Hepatocyte (in vitro differentiated cells): Measurements from ENCODE around the gene ABCC10. TPM values are rescaled to one million over a fixed set of nuclear protein-coding genes. Genes with fewer than 3 reads are reported as not detected.

Experiments used
- DNase-seq: peaks from one replicate; pipeline ENCODE4 v3.0.0-alpha.2; 2016; ENCODE audit warnings: low spot score
- H2AFZ ChIP-seq: fragments of 200-600 bp; sonication (generic); 2 replicates; pipeline ENCODE4 v1.6.0; 2016; ENCODE audit warnings: antibody characterized with exemption, mild to moderate bottlenecking
- H3K27ac ChIP-seq: fragments of 200-600 bp; sonication (generic); 2 replicates; pipeline ENCODE4 v1.5.1; 2016; ENCODE audit warnings: mild to moderate bottlenecking
- H3K27me3 ChIP-seq: fragments of 200-600 bp; sonication (generic); 2 replicates; pipeline ENCODE4 v1.6.1; 2016
- H3K36me3 ChIP-seq: fragments of 200-600 bp; sonication (generic); replicated peaks from 2 replicates; pipeline ENCODE4 v1.5.1; 2016; ENCODE audit warnings: low read depth; ENCODE audit not compliant: insufficient read depth
- H3K4me1 ChIP-seq: fragments of 200-600 bp; sonication (generic); 2 replicates; pipeline ENCODE4 v1.5.1; 2016; ENCODE audit warnings: mild to moderate bottlenecking, moderate library complexity; ENCODE audit not compliant: insufficient read depth
- H3K4me2 ChIP-seq: fragments of 200-600 bp; sonication (generic); 2 replicates; pipeline ENCODE4 v1.6.0; 2016
- H3K4me3 ChIP-seq: fragments of 200-600 bp; sonication (generic); 2 replicates; pipeline ENCODE4 v1.5.1; 2016; ENCODE audit warnings: mild to moderate bottlenecking
- H3K79me2 ChIP-seq: fragments of 200-600 bp; sonication (generic); 2 replicates; pipeline ENCODE4 v1.6.0; 2017; ENCODE audit warnings: mild to moderate bottlenecking
- H3K9me2 ChIP-seq: fragments of 200-600 bp; sonication (generic); replicated peaks from 2 replicates; pipeline ENCODE4 v1.6.0; 2017; ENCODE audit warnings: mild to moderate bottlenecking; ENCODE audit not compliant: insufficient read depth
- H3K9me3 ChIP-seq: fragments of 200-600 bp; sonication (generic); 2 replicates; pipeline ENCODE4 v1.5.1; 2016; ENCODE audit warnings: low read depth, mild to moderate bottlenecking
- H4K20me1 ChIP-seq: fragments of 200-600 bp; sonication (generic); 2 replicates; pipeline ENCODE4 v1.6.0; 2016; ENCODE audit warnings: mild to moderate bottlenecking; ENCODE audit not compliant: insufficient read depth, poor library complexity, severe bottlenecking
- CTCF ChIP-seq: fragments of 200-600 bp; sonication (generic); IDR thresholded peaks from 2 replicates; pipeline ENCODE4 v1.5.1; 2016; ENCODE audit warnings: antibody characterized with exemption, mild to moderate bottlenecking; ENCODE audit not compliant: poor library complexity
- EZH2 ChIP-seq: fragments of 200-600 bp; sonication (generic); IDR thresholded peaks from 2 replicates; pipeline ENCODE4 v1.6.1; 2016; ENCODE audit warnings: antibody characterized with exemption, mild to moderate bottlenecking, borderline replicate concordance
- EZH2phosphoT487 ChIP-seq: fragments of 200-600 bp; sonication (generic); IDR thresholded peaks from one replicate; pipeline ENCODE4 v1.6.1; 2018; ENCODE audit warnings: antibody characterized with exemption, mild to moderate bottlenecking, low read depth, moderate library complexity; ENCODE audit not compliant: unreplicated experiment, severe bottlenecking
- WGBS: methylation state at CpG from one replicate; pipeline ENCODE4 v1.1.6; 2016; ENCODE audit warnings: low lambda C conversion rate; ENCODE audit errors: missing lambda C conversion rate; 5-methylcytosine and 5-hydroxymethylcytosine counted together
- polyA plus RNA-seq: library from polyadenylated mRNA; unstranded; fragments of >200 nt; fragmentation: Nextera tagmentation; extraction: Ambion mirVana; gene quantifications from 2 replicates; pipeline ENCODE4 v1.2.1, GENCODE V29; 2016
- total RNA-seq: library from RNA; depleted of rRNA; stranded (reverse); fragments of >200 nt; gene quantifications from 2 replicates; pipeline ENCODE4 v1.2.3, GENCODE V29; 2014

ABCC10 gene
- total and polyA plus RNA-seq, 2 experiments from 2014 or later: 16.7 to 33.3 TPM

- WGBS: 89% methylated on average over 3 of the region's 3 CpGs
Measured at GRCh38 chr6:43428874-43429273, 1.5 kb downstream of the ABCC10 start.

GRCh38 chr6:43432009-43432945, 4.9 kb downstream of the ABCC10 start:
- Histone ChIP-seq H2AFZ (no peak overlapping the region), H3K9me2 (no peaks in the 10 kb centered on the region), H3K4me1 (peaks cover 34% of the 10 kb centered on the region), H3K9me3 (no peaks in the 10 kb centered on the region), H3K27ac (no peak overlapping the region), H4K20me1 (no peaks in the 10 kb centered on the region), H3K27me3 (no peaks in the 10 kb centered on the region), H3K4me3 (no peak overlapping the region), H3K4me2 (no peak overlapping the region), H3K79me2 (peaks cover 31% of the 10 kb centered on the region), H3K36me3 (no peaks in the 10 kb centered on the region)
- TF ChIP-seq EZH2 (no peak), EZH2phosphoT487 (no peak), CTCF (no peak)
- WGBS: 95% methylated on average over 19 of the region's 19 CpGs
- no peak for DNase-seq

More at GRCh38 chr6:43428874-43429273, 1.5 kb downstream of the ABCC10 start:
- no peak for TF ChIP-seq EZH2
- no peak for TF ChIP-seq CTCF
- no peak for TF ChIP-seq EZH2phosphoT487
- Histone ChIP-seq H3K36me3 (no peaks in the 10 kb centered on the region), H4K20me1 (no peaks in the 10 kb centered on the region), H2AFZ (no peak overlapping the region), H3K79me2 (peaks cover 31% of the 10 kb centered on the region), H3K9me2 (no peaks in the 10 kb centered on the region), H3K4me3 (peak overlapping the region; percentile 62), H3K4me2 (peak overlapping the region; percentile 90), H3K4me1 (peaks cover 16% of the 10 kb centered on the region), H3K9me3 (no peaks in the 10 kb centered on the region), H3K27ac (peak overlapping the region; percentile 83), H3K27me3 (no peaks in the 10 kb centered on the region)
- DNase-seq: no peak

- H3K79me2 ChIP-seq: peaks cover 30% of the 10 kb centered on the region
- H3K4me3 ChIP-seq: no peak overlapping the region
- peaks cover 40% of the 10 kb centered on the region for H3K4me1 ChIP-seq
- H4K20me1 ChIP-seq: no peaks in the 10 kb centered on the region
- DNase-seq: no peak
- no peaks in the 10 kb centered on the region for H3K9me2 ChIP-seq
- H3K27ac ChIP-seq: no peak overlapping the region
- H3K27me3 ChIP-seq: no peaks in the 10 kb centered on the region
- 94% methylated on average over 8 of the region's 8 CpGs for WGBS
- no peaks in the 10 kb centered on the region for H3K36me3 ChIP-seq
- no peaks in the 10 kb centered on the region for H3K9me3 ChIP-seq
- no peak for TF ChIP-seq CTCF
- TF ChIP-seq EZH2phosphoT487: no peak
- TF ChIP-seq EZH2: no peak
- H3K4me2 ChIP-seq: no peak overlapping the region
- no peak overlapping the region for H2AFZ ChIP-seq
Measured at GRCh38 chr6:43433148-43433547, 5.8 kb downstream of the ABCC10 start.
